Neural cell (in vitro differentiated cells): ENCODE measurements around the gene ANAPC7. TPM values are rescaled to one million over a fixed set of nuclear protein-coding genes. Genes with fewer than 3 reads are reported as not detected.

Experiments
- H2AFZ ChIP-seq: fragments of 200-600, 300-800 bp; sonication (generic), shearing (Covaris generic); 2 replicates; pipeline ENCODE4 v1.6.0; 2014; ENCODE audit warnings: low read depth, mild to moderate bottlenecking, antibody characterized with exemption, low read length, moderate library complexity
- H3F3A ChIP-seq: fragments of 200-600 bp; shearing (Covaris generic); 2 replicates; pipeline ENCODE4 v1.6.1; 2016; ENCODE audit warnings: mild to moderate bottlenecking, moderate library complexity, mixed read lengths, antibody characterized with exemption, low read length; ENCODE audit not compliant: insufficient read depth, poor library complexity, severe bottlenecking
- H3K27ac ChIP-seq: fragments of 200-600, 300-800 bp; sonication (generic), shearing (Covaris generic); 2 replicates; pipeline ENCODE4 v1.5.1; 2014; ENCODE audit warnings: mild to moderate bottlenecking, low read length, moderate library complexity
- H3K27me3 ChIP-seq: fragments of 300-800, 200-600 bp; sonication (generic), shearing (Covaris generic); 2 replicates; pipeline ENCODE4 v1.6.0; 2014; ENCODE audit warnings: mild to moderate bottlenecking, low read depth, low read length, moderate library complexity; ENCODE audit not compliant: insufficient read depth
- H3K36me3 ChIP-seq: fragments of 300-800, 200-600 bp; sonication (generic), shearing (Covaris generic); 2 replicates; pipeline ENCODE4 v1.5.1; 2014; ENCODE audit warnings: mild to moderate bottlenecking, antibody characterized with exemption, low read length, moderate library complexity; ENCODE audit not compliant: insufficient read depth
- H3K4me2 ChIP-seq: fragments of 300-800, 200-600 bp; sonication (generic), shearing (Covaris generic); 2 replicates; pipeline ENCODE4 v1.6.0; 2014; ENCODE audit warnings: mild to moderate bottlenecking, low read length
- H3K4me3 ChIP-seq: fragments of 300-800, 200-600 bp; sonication (generic), shearing (Covaris generic); 2 replicates; pipeline ENCODE4 v1.5.1; 2014; ENCODE audit warnings: mild to moderate bottlenecking, low read length, moderate library complexity
- H3K79me2 ChIP-seq: fragments of 200-600 bp; shearing (Covaris generic); replicated peaks from 2 replicates; pipeline ENCODE4 v1.6.0; 2014; ENCODE audit warnings: mild to moderate bottlenecking, low read length, moderate library complexity; ENCODE audit not compliant: insufficient read depth
- H3K9ac ChIP-seq: fragments of 300-800, 200-600 bp; sonication (generic), shearing (Covaris generic); 2 replicates; pipeline ENCODE4 v1.6.1; 2016; ENCODE audit warnings: mild to moderate bottlenecking, low read length, mixed read lengths
- H3K9me2 ChIP-seq: fragments of 200-600 bp; shearing (Covaris generic); 2 replicates; pipeline ENCODE4 v1.6.1; 2016; ENCODE audit warnings: mild to moderate bottlenecking, low read length, mixed read lengths; ENCODE audit not compliant: insufficient read depth
- H3K9me3 ChIP-seq: fragments of 200-600, 300-800 bp; sonication (generic), shearing (Covaris generic); 2 replicates; pipeline ENCODE4 v1.6.1; 2016; ENCODE audit warnings: mild to moderate bottlenecking, mixed run types, low read length, moderate library complexity, mixed read lengths
- H4K20me1 ChIP-seq: fragments of 200-600 bp; shearing (Covaris generic); 2 replicates; pipeline ENCODE4 v1.6.1; 2016; ENCODE audit warnings: mild to moderate bottlenecking, mixed run types; ENCODE audit not compliant: insufficient read depth
- CTCF ChIP-seq: fragments of 450-650 bp; IDR thresholded peaks from 2 replicates; pipeline ENCODE4 v1.5.1; 2014; ENCODE audit warnings: antibody characterized with exemption, mild to moderate bottlenecking, moderate library complexity; ENCODE audit not compliant: poor library complexity, severe bottlenecking
- EP300 ChIP-seq: fragments of 450-650 bp; conservative IDR thresholded peaks from 2 replicates; pipeline ENCODE4 v1.6.1; 2014; ENCODE audit warnings: antibody characterized with exemption, mild to moderate bottlenecking, moderate library complexity; ENCODE audit not compliant: poor library complexity, severe bottlenecking
- EZH2 ChIP-seq: fragments of 200-600, 300-800 bp; shearing (Covaris generic), sonication (generic); IDR thresholded peaks from 2 replicates; pipeline ENCODE4 v1.6.1; 2014; ENCODE audit warnings: antibody characterized with exemption, low read length, borderline replicate concordance, mild to moderate bottlenecking; ENCODE audit not compliant: insufficient read depth, poor library complexity, severe bottlenecking
- MXI1 ChIP-seq: fragments of 450-650 bp; conservative IDR thresholded peaks from 2 replicates; pipeline ENCODE4 v1.6.1; 2014; ENCODE audit warnings: antibody characterized with exemption, mild to moderate bottlenecking; ENCODE audit not compliant: poor library complexity, severe bottlenecking
- POLR2AphosphoS5 ChIP-seq: IDR thresholded peaks from 2 replicates; pipeline ENCODE4 v1.6.1; 2012
- RAD21 ChIP-seq: fragments of 450-650 bp; conservative IDR thresholded peaks from 2 replicates; pipeline ENCODE4 v1.6.1; 2014; ENCODE audit warnings: antibody characterized with exemption, mild to moderate bottlenecking, moderate library complexity
- REST ChIP-seq: IDR thresholded peaks from 2 replicates; pipeline ENCODE4 v1.6.1; 2012; ENCODE audit warnings: borderline replicate concordance
- SMC3 ChIP-seq: fragments of 450-650 bp; conservative IDR thresholded peaks from 2 replicates; pipeline ENCODE4 v1.6.1; 2014; ENCODE audit warnings: antibody characterized with exemption, mild to moderate bottlenecking, moderate library complexity; ENCODE audit not compliant: poor library complexity
- TAF1 ChIP-seq: IDR thresholded peaks from 2 replicates; pipeline ENCODE4 v1.6.1; 2012; ENCODE audit warnings: low read depth
- polyA plus RNA-seq: library from polyadenylated mRNA; depleted of rRNA; stranded (reverse); fragments of >200 nt; gene quantifications from 2 replicates; pipeline ENCODE4 v1.2.3, GENCODE V29; 2014

ANAPC7 gene
- polyA plus RNA-seq, 1 donor from 2014 or later: 92.8 TPM

- no peak overlapping the region for H3K27ac ChIP-seq
- no peaks in the 10 kb centered on the region for H3K36me3 ChIP-seq
- TF ChIP-seq EP300: no peak
- no peak for TF ChIP-seq MXI1
- no peak for TF ChIP-seq RAD21
- no peak for TF ChIP-seq POLR2AphosphoS5
- no peak for TF ChIP-seq EZH2
- no peak for TF ChIP-seq SMC3
- TF ChIP-seq TAF1: no peak
- TF ChIP-seq CTCF: no peak
These were observed 37.0 kb downstream of the ANAPC7 start for GRCh38 chr12:110366321-110367142.

GRCh38 chr12:110365489-110366320 is 37.8 kb downstream of the ANAPC7 start:
- no peaks in the 10 kb centered on the region for H3F3A ChIP-seq
- no peak overlapping the region for H3K27ac ChIP-seq
- H3K4me2 ChIP-seq: no peak overlapping the region
- H4K20me1 ChIP-seq: no peaks in the 10 kb centered on the region
- no peak for TF ChIP-seq SMC3
- no peak for TF ChIP-seq REST
- no peak for TF ChIP-seq EZH2
- TF ChIP-seq TAF1: no peak
- TF ChIP-seq EP300: no peak
- TF ChIP-seq POLR2AphosphoS5: no peak
- no peak for TF ChIP-seq CTCF
- no peaks in the 10 kb centered on the region for H3K9me2 ChIP-seq
- no peaks in the 10 kb centered on the region for H3K27me3 ChIP-seq
- H3K36me3 ChIP-seq: no peaks in the 10 kb centered on the region
- H3K79me2 ChIP-seq: no peaks in the 10 kb centered on the region
- H2AFZ ChIP-seq: no peak overlapping the region
- no peak overlapping the region for H3K9ac ChIP-seq
- no peaks in the 10 kb centered on the region for H3K9me3 ChIP-seq
- no peak overlapping the region for H3K4me3 ChIP-seq

More at GRCh38 chr12:110366321-110367142, 37.0 kb downstream of the ANAPC7 start:
- H3K9ac ChIP-seq: no peak overlapping the region
- H3K27me3 ChIP-seq: no peaks in the 10 kb centered on the region
- H4K20me1 ChIP-seq: no peaks in the 10 kb centered on the region
- no peak overlapping the region for H3K4me2 ChIP-seq
- no peak overlapping the region for H3K4me3 ChIP-seq
- H3K79me2 ChIP-seq: no peaks in the 10 kb centered on the region
- no peaks in the 10 kb centered on the region for H3K9me3 ChIP-seq
- no peaks in the 10 kb centered on the region for H3K9me2 ChIP-seq
- no peaks in the 10 kb centered on the region for H3F3A ChIP-seq
- no peak overlapping the region for H2AFZ ChIP-seq
